Caco-2 (cell line): ENCODE measurements around the gene BICDL2. TPM values are rescaled to one million over a fixed set of nuclear protein-coding genes. Genes with fewer than 3 reads are reported as not detected.

Experiments
- BruUV-seq: library from RNA; stranded (reverse); fragments of 400-500 nt; replicated peaks from 2 replicates; lab custom pipeline; 2021; lab: Mats Ljungman, UMichigan
- CTCF ChIA-PET: fragments of 300-600 bp; sonication (Branson Sonifier 250); formaldehyde crosslinking; loops from one replicate; lab custom pipeline; 2022; ENCODE audit warnings: antibody characterized with exemption; lab: Charles Lee
- POLR2A ChIA-PET: fragments of 300-600 bp; sonication (Branson Sonifier 250); formaldehyde crosslinking; loops from one replicate; lab custom pipeline; 2022; ENCODE audit warnings: antibody characterized with exemption; lab: Charles Lee
- DNase-seq, 2 experiments: peaks; one replicate each; pipeline versions ENCODE4 v3.0.0 to v3.0.0-alpha.2; 2020 to 2022
- H3K27me3 ChIP-seq: replicated peaks from 2 replicates; pipeline ENCODE4 v1.6.0; 2011; ENCODE audit warnings: low read length; ENCODE audit not compliant: control insufficient read depth, insufficient read depth
- H3K36me3 ChIP-seq: 2 replicates; pipeline ENCODE4 v1.5.1; 2011; ENCODE audit warnings: low read length; ENCODE audit not compliant: control insufficient read depth, insufficient read depth
- H3K4me1 ChIP-seq: fragments of 250-450 bp; sonication (Bioruptor Pico); 2 replicates; pipeline ENCODE4 v1.5.1; 2020; ENCODE audit warnings: mild to moderate bottlenecking
- H3K4me3 ChIP-seq: 2 replicates; pipeline ENCODE4 v1.5.1; 2011; ENCODE audit warnings: low read depth, mild to moderate bottlenecking, control low read depth, low read length
- H3K9me3 ChIP-seq: fragments of 250-450 bp; sonication (Bioruptor Pico); 2 replicates; pipeline ENCODE4 v1.5.1; 2020; ENCODE audit warnings: mild to moderate bottlenecking, moderate library complexity
- H3K27ac Mint-ChIP-seq: one replicate; pipeline ENCODE4 v1.8.0; 2022; ENCODE audit warnings: mixed read lengths; ENCODE audit not compliant: unreplicated experiment
- H3K27me3 Mint-ChIP-seq: one replicate; pipeline ENCODE4 v1.8.0; 2022; ENCODE audit warnings: mixed read lengths; ENCODE audit not compliant: insufficient read depth, unreplicated experiment
- H3K36me3 Mint-ChIP-seq: one replicate; pipeline ENCODE4 v1.8.0; 2022; ENCODE audit warnings: mild to moderate bottlenecking, mixed read lengths; ENCODE audit not compliant: insufficient read depth, unreplicated experiment
- H3K4me1 Mint-ChIP-seq: one replicate; pipeline ENCODE4 v1.8.0; 2022; ENCODE audit warnings: low read depth, mixed read lengths; ENCODE audit not compliant: unreplicated experiment
- H3K4me3 Mint-ChIP-seq: one replicate; pipeline ENCODE4 v1.8.0; 2022; ENCODE audit warnings: mild to moderate bottlenecking, moderate library complexity, mixed read lengths; ENCODE audit not compliant: unreplicated experiment
- H3K9me3 Mint-ChIP-seq: one replicate; pipeline ENCODE4 v1.8.0; 2022; ENCODE audit warnings: mixed read lengths; ENCODE audit not compliant: unreplicated experiment
- intact Hi-C: fragments of 100-400 bp; cut with micrococcal nuclease; formaldehyde crosslinking; loops from one replicate; pipeline ENCODE4 v1.10.0; 2022; ENCODE audit not compliant: unreplicated experiment
- total RNA-seq: library from RNA; stranded (reverse); gene quantifications from 2 replicates; pipeline ENCODE4 v1.2.3, GENCODE V29; 2022
- TF ChIP-seq, protein P1 (sequence below), 2 experiments: fragments of 200-600 bp in 1 of 2; IDR thresholded peaks; 1 replicate in 1 of 2; 2 replicates in 1 of 2; pipeline versions ENCODE4 v1.5.1 to v1.8.0; 2011 to 2022; ENCODE audit warnings: antibody characterized with exemption in 1 of 2, control low read depth in 1 of 2, inconsistent platforms in 1 of 2, low read depth in 1 of 2, low read length in 1 of 2, mild to moderate bottlenecking in 1 of 2, moderate library complexity in 1 of 2; ENCODE audit not compliant: insufficient read depth in 1 of 2, severe bottlenecking in 1 of 2, unreplicated experiment in 1 of 2

The BICDL2 gene
- total RNA-seq, 1 experiment from 2014 or later = 10.6 TPM

DNA sequence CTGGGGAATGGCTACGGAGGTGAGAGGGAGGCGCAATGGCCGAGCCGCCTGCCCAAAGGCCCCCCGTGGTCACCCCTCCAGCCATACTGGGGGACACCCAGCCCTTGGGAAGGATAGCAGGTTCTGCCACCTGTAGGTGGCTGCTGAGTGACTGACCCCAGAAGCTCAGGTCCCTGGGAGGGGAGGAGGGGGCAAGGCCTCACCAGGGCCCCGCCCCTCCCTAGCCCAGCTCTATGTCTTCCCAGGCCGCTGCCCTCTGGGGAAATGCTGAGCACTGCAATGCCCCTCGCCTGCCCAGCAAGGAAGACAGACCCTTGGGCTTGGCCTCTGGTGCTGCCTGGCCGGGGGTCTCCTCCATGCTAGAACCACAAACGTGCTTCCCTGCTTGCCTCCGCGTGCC is 35.4 kb downstream of the BICDL2 start:
- Histone ChIP-seq H3K4me3 (no peak overlapping the region), H3K27me3 (no peaks in the 10 kb centered on the region), H3K4me1 (peaks cover 11% of the 10 kb centered on the region), H3K9me3 (no peaks in the 10 kb centered on the region), H3K36me3 (peaks cover 1% of the 10 kb centered on the region; the same call in 1 of the 2 replicates)
- Mint-ChIP-seq H3K9me3 (no peaks in the 10 kb centered on the region), H3K36me3 (peaks cover 19% of the 10 kb centered on the region), H3K27me3 (no peaks in the 10 kb centered on the region), H3K4me1 (no peaks in the 10 kb centered on the region), H3K27ac (no peak overlapping the region), H3K4me3 (no peak overlapping the region)
- BruUV-seq = no TSS peak
- TF ChIP-seq, protein P1, sequence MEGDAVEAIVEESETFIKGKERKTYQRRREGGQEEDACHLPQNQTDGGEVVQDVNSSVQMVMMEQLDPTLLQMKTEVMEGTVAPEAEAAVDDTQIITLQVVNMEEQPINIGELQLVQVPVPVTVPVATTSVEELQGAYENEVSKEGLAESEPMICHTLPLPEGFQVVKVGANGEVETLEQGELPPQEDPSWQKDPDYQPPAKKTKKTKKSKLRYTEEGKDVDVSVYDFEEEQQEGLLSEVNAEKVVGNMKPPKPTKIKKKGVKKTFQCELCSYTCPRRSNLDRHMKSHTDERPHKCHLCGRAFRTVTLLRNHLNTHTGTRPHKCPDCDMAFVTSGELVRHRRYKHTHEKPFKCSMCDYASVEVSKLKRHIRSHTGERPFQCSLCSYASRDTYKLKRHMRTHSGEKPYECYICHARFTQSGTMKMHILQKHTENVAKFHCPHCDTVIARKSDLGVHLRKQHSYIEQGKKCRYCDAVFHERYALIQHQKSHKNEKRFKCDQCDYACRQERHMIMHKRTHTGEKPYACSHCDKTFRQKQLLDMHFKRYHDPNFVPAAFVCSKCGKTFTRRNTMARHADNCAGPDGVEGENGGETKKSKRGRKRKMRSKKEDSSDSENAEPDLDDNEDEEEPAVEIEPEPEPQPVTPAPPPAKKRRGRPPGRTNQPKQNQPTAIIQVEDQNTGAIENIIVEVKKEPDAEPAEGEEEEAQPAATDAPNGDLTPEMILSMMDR (IDR thresholded peaks at IDR 0.05; ENCODE audit: insufficient read depth in 1 of 2, low read depth in 1 of 2, low read length in 1 of 2, severe bottlenecking in 1 of 2, unreplicated experiment in 1 of 2) = no peak
- POLR2A ChIA-PET = no interaction called here
- CTCF ChIA-PET = interaction anchor here (0.5 to 1.9 kb wide), 7 partner anchors 9 to 509 kb away, joined by 3 to 15 read pairs (median 4); partner anchors contain the start of gene ZNF213
- intact Hi-C loops = no loop called here
- DNase-seq = peak in 1 of 2 experiments; percentile 43

GRCh38 chr16:3000540-3000939 is 36.2 kb downstream of the BICDL2 start:
- no peaks in the 10 kb centered on the region for H3K9me3 Mint-ChIP-seq
- POLR2A ChIA-PET = no interaction called here
- H3K4me3 Mint-ChIP-seq = no peak overlapping the region
- H3K4me1 ChIP-seq = peaks cover 3% of the 10 kb centered on the region; the same call in 1 of the 2 replicates
- no TSS peak for BruUV-seq
- H3K27me3 Mint-ChIP-seq = no peaks in the 10 kb centered on the region
- no peak overlapping the region for H3K27ac Mint-ChIP-seq
- H3K9me3 ChIP-seq = no peaks in the 10 kb centered on the region
- DNase-seq = no peak
- H3K4me3 ChIP-seq = no peak overlapping the region
- CTCF ChIA-PET = interaction anchor here (0.5 to 1.9 kb wide), 4 partner anchors 20 to 122 kb away, joined by 4 to 15 read pairs (median 4); partner anchors contain the start of gene TNFRSF12A
- H3K27me3 ChIP-seq = no peaks in the 10 kb centered on the region
- intact Hi-C loops = no loop called here
- H3K36me3 Mint-ChIP-seq = peaks cover 19% of the 10 kb centered on the region
- peaks cover 1% of the 10 kb centered on the region; the same call in 1 of the 2 replicates for H3K36me3 ChIP-seq
- H3K4me1 Mint-ChIP-seq = no peaks in the 10 kb centered on the region
- TF ChIP-seq, protein P1 (IDR thresholded peaks at IDR 0.05; ENCODE audit: insufficient read depth in 1 of 2, low read depth in 1 of 2, low read length in 1 of 2, severe bottlenecking in 1 of 2, unreplicated experiment in 1 of 2) = no peak

DNA sequence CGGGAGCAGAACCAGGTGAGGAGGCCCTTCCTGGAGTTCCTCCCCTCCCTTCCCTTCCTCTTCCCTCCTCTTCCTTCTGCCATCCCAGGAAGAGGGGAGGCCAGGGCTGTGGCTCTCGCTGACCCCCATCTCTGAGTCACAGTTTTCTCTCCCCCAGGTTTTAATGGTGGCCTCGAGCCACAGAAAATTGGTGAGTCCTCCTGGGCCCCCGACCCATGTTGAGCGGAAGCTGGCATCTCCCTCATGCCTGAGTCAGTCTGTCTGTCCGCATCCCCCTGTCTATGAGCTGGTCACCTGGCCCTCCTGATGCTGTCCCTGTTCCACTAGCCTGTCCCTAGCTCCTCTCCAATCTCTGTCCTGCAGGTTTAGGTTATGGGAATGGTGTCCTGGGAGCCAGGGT is 36.8 kb downstream of the BICDL2 start:
- H3K36me3 Mint-ChIP-seq = peaks cover 17% of the 10 kb centered on the region
- no peaks in the 10 kb centered on the region for H3K9me3 ChIP-seq
- intact Hi-C loops = no loop called here
- H3K4me1 ChIP-seq = 0 out of 2 replicates have a peak, but pooled peaks cover 3% of the 10 kb centered on the region
- no peaks in the 10 kb centered on the region for H3K4me1 Mint-ChIP-seq
- H3K9me3 Mint-ChIP-seq = no peaks in the 10 kb centered on the region
- H3K4me3 Mint-ChIP-seq = no peak overlapping the region
- no TSS peak for BruUV-seq
- no peaks in the 10 kb centered on the region for H3K27me3 Mint-ChIP-seq
- H3K27me3 ChIP-seq = no peaks in the 10 kb centered on the region
- no peak for DNase-seq
- no peak overlapping the region for H3K4me3 ChIP-seq
- ChIA-PET POLR2A (no interaction called here), CTCF (interaction anchor here (0.5 to 1.9 kb wide), 2 partner anchors 20 to 28 kb away, joined by 4 to 15 read pairs; partner anchors contain the start of gene TNFRSF12A)
- peaks cover 1% of the 10 kb centered on the region; the same call in 1 of the 2 replicates for H3K36me3 ChIP-seq
- no peak overlapping the region for H3K27ac Mint-ChIP-seq
- TF ChIP-seq, protein P1 (IDR thresholded peaks at IDR 0.05; ENCODE audit: insufficient read depth in 1 of 2, low read depth in 1 of 2, low read length in 1 of 2, severe bottlenecking in 1 of 2, unreplicated experiment in 1 of 2) = no peak
